Keratinocyte (primary cell): ENCODE measurements around the gene EPHB4.

ENCODE experiments used
- CTCF ChIP-seq, 3 experiments: IDR thresholded peaks in 1 of 3; conservative IDR thresholded peaks in 1 of 3; optimal IDR thresholded peaks in 1 of 3; 2 replicates in 2 of 3; 3 replicates in 1 of 3; pipeline versions ENCODE3 to v1.5.1; 2011; ENCODE audit warnings: low read length in 3 of 3, mild to moderate bottlenecking in 3 of 3, moderate library complexity in 2 of 3, control low read depth in 1 of 3, inconsistent platforms in 1 of 3; ENCODE audit not compliant: insufficient read depth in 2 of 3; ENCODE audit errors: extremely low read depth in 1 of 3
- EZH2 ChIP-seq: IDR thresholded peaks from one replicate; pipeline ENCODE4 v1.6.1; 2012; ENCODE audit warnings: inconsistent platforms, mild to moderate bottlenecking, low read length, moderate library complexity

- no peak for TF ChIP-seq EZH2
- TF ChIP-seq CTCF (optimal IDR thresholded peaks at IDR 0.05 in 1 of 3, IDR thresholded peaks at IDR 0.05 in 1 of 3, conservative IDR thresholded peaks at IDR 0.05 in 1 of 3; ENCODE audit: extremely low read depth in 1 of 3, insufficient read depth in 2 of 3, low read length in 3 of 3) = no peak
Measured at GRCh38 chr7:100836812-100837098, 9.4 kb upstream of the EPHB4 start.
